Measurements from ENCODE around the gene UBE2D2.

UBE2D2 gene

GRCh38 chr5:139649082-139649991 lies 88.2 kb downstream of the UBE2D2 start:
- DNase-seq: no peak

GRCh38 chr5:139650031-139650688 lies 89.0 kb downstream of the UBE2D2 start:
- DNase-seq: no peak

DNA sequence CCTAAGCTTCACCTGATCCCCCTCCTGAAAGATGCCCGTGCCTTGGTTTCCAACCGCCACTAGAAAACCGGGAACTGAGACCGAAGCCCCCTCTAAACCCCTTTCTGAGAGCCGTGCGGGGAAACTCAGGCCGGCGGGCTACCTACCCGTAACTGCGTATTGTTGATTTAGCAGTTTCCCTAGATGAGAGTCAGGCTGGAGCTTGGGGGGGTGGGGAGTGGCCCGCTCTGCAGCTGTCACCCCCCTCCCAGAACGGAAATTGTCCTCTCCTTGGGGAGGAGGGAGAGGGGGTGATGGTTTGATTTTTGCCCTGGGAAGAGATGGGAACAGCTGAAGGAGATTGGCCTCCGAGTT lies 89.5 kb downstream of the UBE2D2 start:
- DNase-seq: no peak

DNA sequence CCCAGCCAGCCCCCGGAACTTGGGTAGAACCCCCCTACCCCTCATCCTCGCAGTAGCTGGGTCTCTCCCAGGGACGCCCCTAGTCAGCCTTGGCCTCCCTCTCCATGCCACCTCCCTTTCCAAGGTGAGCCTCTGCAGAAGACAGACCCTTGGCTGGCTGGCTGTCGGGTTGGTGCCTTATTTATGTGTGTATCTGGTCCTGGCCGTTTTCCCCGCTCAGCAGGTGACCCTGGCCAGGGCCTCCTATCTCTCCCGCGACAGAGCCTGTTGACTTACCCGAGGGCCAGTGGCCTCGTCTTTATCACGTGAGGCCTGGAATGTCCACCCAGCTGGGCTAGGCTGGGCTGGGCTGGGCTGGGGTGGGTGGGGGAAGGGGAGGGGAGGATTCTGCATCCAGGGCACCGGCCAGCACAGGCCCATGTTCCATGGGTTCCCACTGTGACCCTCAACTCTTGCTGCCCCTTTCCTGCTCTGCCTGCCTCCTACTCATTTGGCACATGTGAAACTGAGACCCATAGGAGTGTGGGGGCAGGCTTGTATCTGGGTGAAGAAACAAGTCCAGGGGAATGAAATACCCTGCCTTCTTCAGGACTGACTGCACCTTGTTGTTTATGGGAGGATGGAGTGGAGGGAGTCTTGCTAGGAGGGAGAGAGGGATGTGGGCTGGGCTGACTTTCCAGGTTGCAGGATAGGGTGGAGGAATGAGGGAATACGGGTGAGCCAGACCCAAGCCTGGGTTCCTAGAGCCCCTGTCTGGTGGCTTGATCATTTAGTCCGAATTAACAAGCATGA lies 90.1 kb downstream of the UBE2D2 start:
- no peak for DNase-seq

- DNase-seq: no peak
Observed at GRCh38 chr5:139651853-139652787, 91.0 kb downstream of the UBE2D2 start.

DNA sequence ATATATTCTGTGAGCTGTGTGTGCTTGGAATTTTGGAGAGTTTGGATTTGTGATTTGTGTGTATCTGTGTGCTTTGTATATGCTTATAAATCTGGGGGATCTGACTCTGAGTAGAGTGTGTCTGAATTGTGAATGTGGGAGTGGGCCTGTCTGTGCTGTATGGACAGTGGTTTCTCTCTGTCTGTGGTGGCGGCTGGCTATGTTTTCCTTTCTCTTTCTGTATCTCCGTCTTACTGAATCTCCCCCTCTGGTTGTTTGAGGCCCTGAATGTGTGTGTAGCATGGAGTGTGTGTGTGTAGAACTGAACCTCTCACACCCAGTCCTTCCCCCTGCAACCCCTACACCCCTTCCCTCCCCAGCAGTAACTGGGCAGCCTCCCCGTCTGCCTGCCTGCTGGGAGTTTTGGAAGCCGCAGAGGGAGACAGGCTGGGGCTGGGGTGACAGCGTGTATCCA lies 91.7 kb downstream of the UBE2D2 start:
- DNase-seq: no peak

DNA sequence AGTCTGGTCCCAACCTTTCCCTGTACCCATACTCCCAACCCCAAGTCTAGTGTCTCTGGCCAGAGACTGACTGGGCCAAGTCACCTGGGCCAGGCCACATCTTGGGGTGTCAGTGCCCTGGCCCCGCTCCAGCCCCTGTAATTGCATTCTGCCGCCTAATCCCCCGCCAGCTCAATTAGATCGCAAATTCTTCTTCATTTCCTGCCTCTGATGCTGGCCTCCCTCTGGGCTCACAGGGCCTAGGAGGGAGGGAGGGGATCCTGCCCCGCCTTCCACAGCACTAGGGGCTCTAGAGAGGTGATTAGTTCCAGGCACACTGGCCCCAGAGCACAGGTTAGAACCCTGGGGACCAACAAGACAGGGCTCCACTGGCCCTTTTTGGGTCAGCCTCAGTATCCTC lies 92.5 kb downstream of the UBE2D2 start:
- DNase-seq: no peak

- no peak for DNase-seq
Observed at GRCh38 chr5:139654464-139654863, 93.3 kb downstream of the UBE2D2 start.

- DNase-seq: no peak
Observed at GRCh38 chr5:139654871-139655491, 93.8 kb downstream of the UBE2D2 start.

- DNase-seq: no peak
Observed at GRCh38 chr5:139655727-139656271, 94.7 kb downstream of the UBE2D2 start.

GRCh38 chr5:139657363-139658321 lies 96.5 kb downstream of the UBE2D2 start:
- no peak for DNase-seq

- no peak for DNase-seq
Observed at GRCh38 chr5:139658501-139658927, 97.4 kb downstream of the UBE2D2 start.

DNA sequence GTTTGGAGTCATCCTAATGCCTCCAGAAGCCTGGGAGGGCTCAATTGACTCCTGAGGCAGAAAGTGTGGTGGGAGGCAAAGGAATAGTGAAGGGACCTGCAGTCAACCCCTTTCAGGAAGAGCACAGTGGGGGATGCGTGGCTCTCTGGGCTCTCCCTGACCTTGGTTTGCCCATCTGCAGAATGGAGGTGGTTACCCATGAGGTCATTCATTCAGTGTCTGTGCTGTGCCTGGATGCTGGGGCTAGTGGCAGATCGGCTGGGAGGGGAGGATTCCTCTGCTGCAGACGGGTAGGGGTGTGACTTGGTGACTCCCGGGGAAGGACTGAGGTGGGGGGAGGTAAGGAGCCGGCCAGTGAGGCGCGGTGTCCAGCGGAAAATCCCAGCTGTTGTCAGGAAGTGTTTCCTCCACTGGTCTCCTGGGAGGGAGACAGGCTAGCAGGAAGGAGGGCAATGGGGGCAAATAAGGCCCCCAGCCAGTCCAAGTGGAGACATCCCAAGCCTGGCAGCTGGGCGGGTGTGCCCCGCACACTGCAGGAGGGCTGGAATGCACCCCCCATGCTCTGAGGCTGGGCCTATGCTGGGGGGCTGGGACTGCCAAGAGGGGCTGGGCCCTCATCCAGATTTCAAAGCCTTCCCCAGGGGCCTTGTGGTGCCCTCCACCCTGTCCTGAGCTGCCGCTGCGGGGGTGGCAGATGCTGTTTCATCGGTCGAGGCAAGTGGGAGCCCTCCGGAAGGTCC lies 98.0 kb downstream of the UBE2D2 start:
- no peak for DNase-seq

DNA sequence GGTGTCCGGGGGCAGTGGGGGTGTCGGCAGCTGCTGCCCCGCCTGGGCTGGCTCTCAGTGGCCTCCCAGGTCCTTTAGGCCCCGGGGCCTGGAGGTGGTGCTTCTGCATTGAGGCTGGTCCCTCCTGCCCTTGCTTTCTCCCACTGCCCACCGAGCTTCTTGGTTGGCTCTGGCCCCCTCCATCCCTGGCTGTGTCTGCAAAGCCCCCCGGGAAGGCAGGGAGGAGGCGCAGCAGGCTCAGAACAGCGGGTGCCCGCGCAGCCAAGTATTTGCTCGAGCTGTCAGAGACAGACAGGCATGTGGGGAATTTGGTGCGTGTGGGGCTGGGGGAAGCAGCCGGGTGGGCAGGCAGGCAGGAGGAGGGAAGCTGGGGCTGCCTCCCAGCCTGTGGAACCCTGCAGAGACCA lies 98.6 kb downstream of the UBE2D2 start:
- DNase-seq: no peak

- DNase-seq: no peak
Observed at GRCh38 chr5:139660105-139660922, 99.2 kb downstream of the UBE2D2 start.

DNA sequence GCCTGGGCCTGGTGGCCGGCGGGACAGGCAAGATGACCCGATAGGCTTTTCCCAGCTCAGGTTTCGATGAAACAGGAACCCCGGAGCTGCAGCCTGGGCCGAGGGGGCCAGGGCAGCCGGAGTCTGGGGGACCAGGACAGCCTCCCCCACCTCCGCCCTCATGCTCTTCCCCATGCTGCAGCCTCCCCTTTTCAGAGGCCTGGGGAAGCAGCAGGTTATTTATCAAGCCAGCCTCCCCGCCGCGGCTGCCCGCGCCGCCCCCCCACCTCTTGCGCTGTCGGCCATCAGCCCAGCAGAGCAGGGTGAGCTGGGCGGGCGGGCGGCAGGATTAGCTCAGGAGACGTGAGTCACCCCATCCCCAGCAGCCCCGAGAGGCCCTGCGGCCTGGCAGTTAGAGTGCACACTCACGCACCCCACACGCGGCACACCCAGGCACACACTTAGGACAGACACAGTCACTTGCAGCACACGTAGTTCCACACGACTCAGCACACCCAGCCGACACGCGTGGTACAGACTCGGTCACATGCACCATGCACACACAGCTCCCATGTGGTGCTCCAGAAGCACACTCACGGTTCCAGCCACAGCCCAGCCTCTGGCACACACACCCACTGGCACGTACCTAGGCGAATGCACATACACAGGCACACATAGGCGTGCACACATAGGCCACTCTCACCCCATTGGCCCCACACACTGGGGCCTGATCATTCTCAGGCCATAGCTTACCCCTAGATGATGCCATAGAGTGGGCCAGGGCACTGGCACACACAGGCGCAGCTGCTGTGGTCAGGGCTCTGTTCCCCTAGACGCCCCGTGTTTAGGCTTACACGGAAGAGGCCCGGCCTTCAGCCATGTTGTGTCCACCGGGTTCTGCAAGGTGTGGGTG lies 100.0 kb downstream of the UBE2D2 start:
- no peak for DNase-seq

- no peak for DNase-seq
Observed at GRCh38 chr5:139662617-139663016, 101.5 kb downstream of the UBE2D2 start.
